Smooth muscle cell (in vitro differentiated cells): ENCODE results near the gene ANO10. TPM values are rescaled to one million over a fixed set of nuclear protein-coding genes. Genes with fewer than 3 reads are reported as not detected.

Experiments
- DNase-seq: peaks from one replicate; lab custom pipeline; 2025; ENCODE audit not compliant: unreplicated experiment; lab: John Stamatoyannopoulos, UW
- H2AFZ ChIP-seq: fragments of 200-600 bp; sonication (generic); 2 replicates; pipeline ENCODE4 v1.6.0; 2016; ENCODE audit warnings: antibody characterized with exemption, low read depth, mild to moderate bottlenecking
- H3F3A ChIP-seq: fragments of 200-600 bp; sonication (generic); 2 replicates; pipeline ENCODE4 v1.6.0; 2017; ENCODE audit warnings: antibody characterized with exemption, low read depth
- H3K27ac ChIP-seq: fragments of 200-600 bp; sonication (generic); 2 replicates; pipeline ENCODE4 v1.5.1; 2016; ENCODE audit warnings: low read depth, mild to moderate bottlenecking
- H3K27me3 ChIP-seq: fragments of 200-600 bp; sonication (generic); 2 replicates; pipeline ENCODE4 v1.6.1; 2016; ENCODE audit warnings: low read depth, mild to moderate bottlenecking
- H3K36me3 ChIP-seq: fragments of 200-600 bp; sonication (generic); 2 replicates; pipeline ENCODE4 v1.5.1; 2016; ENCODE audit warnings: low read depth
- H3K4me1 ChIP-seq: fragments of 200-600 bp; sonication (generic); 2 replicates; pipeline ENCODE4 v1.5.1; 2016; ENCODE audit warnings: low read depth
- H3K4me2 ChIP-seq: fragments of 200-600 bp; sonication (generic); 2 replicates; pipeline ENCODE4 v1.6.0; 2016; ENCODE audit warnings: mild to moderate bottlenecking
- H3K4me3 ChIP-seq: fragments of 200-600 bp; sonication (generic); 2 replicates; pipeline ENCODE4 v1.5.1; 2016; ENCODE audit warnings: mild to moderate bottlenecking
- H3K79me2 ChIP-seq: fragments of 200-600 bp; sonication (generic); 2 replicates; pipeline ENCODE4 v1.6.0; 2016; ENCODE audit warnings: low read depth, mild to moderate bottlenecking
- H3K9ac ChIP-seq: fragments of 200-600 bp; sonication (generic); 2 replicates; pipeline ENCODE4 v1.6.0; 2016; ENCODE audit warnings: low read depth
- H3K9me3 ChIP-seq: fragments of 200-600 bp; sonication (generic); replicated peaks from 2 replicates; pipeline ENCODE4 v1.5.1; 2016; ENCODE audit warnings: low read depth
- H4K20me1 ChIP-seq: fragments of 200-600 bp; sonication (generic); 2 replicates; pipeline ENCODE4 v1.6.0; 2016; ENCODE audit warnings: low read depth
- WGBS: methylation state at CpG from one replicate; pipeline ENCODE4 v1.1.7; 2016; ENCODE audit warnings: low lambda C conversion rate; 5-methylcytosine and 5-hydroxymethylcytosine counted together
- polyA plus RNA-seq: library from polyadenylated mRNA; unstranded; fragments of >200 nt; fragmentation: Nextera tagmentation; extraction: Ambion mirVana; gene quantifications from 2 replicates; pipeline ENCODE4 v1.2.1, GENCODE V29; 2016
- total RNA-seq: library from RNA; depleted of rRNA; stranded (reverse); fragments of >200 nt; gene quantifications from 2 replicates; pipeline ENCODE4 v1.2.3, GENCODE V29; 2014
- TF ChIP-seq, protein P1 (sequence below): fragments of 200-600 bp; sonication (generic); IDR thresholded peaks from 2 replicates; pipeline ENCODE4 v1.5.1; 2017; ENCODE audit warnings: borderline replicate concordance, mild to moderate bottlenecking, antibody characterized with exemption; ENCODE audit not compliant: insufficient read depth, poor library complexity, severe bottlenecking

The ANO10 gene
- total and polyA plus RNA-seq, 2 experiments from 2014 or later: 19.2 to 25.3 TPM

DNA sequence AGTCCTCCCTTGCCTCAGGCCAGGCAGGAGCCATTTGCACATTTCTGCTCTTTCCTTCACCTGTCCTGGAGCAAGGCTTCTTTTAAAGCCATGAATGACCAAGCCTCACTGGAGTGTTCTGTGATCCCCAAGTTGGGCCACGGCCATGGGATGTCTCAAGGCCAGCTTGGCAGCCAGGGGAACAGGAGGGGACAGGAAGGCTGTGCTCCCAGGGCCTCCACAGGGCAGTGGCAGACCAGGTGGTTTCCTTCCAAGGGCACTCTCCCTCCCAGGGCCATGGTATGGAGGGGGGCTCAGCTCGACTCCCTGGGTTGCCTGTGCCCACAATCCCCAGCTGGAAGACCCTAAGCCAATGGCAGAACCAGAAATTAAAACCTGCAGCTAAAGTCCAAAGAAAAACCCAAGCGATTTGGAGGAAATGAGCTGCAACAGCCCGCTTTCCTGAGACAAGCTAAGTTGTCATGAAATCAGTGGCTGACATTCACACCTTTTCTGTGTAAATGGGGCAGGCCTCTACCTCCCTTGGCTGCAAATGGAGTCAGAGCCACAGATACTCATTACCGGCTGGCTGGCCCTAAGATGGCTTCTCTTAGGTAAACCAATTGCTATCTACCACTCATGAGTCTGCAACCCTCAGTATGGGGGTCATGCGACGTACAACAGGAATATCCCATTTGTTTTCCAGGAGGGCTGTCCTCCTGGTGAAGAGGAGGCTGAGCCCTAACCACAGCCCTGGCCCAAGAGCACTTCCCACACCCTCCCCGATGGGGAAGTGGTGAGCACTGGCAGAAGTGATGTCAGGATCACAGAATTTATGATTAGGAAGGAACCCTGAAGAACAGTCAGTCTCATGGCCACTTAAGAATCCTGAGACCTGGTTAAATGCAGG lies 252.2 kb downstream of the ANO10 start:
- Histone ChIP-seq H3K27ac (no peak overlapping the region), H3K4me3 (no peak overlapping the region), H3K36me3 (no peaks in the 10 kb centered on the region), H3K9ac (no peak overlapping the region), H3F3A (no peaks in the 10 kb centered on the region), H3K4me2 (no peak overlapping the region), H4K20me1 (no peaks in the 10 kb centered on the region), H3K9me3 (no peaks in the 10 kb centered on the region), H3K27me3 (no peaks in the 10 kb centered on the region), H3K4me1 (peaks cover 5% of the 10 kb centered on the region), H3K79me2 (no peaks in the 10 kb centered on the region), H2AFZ (no peak overlapping the region)
- TF ChIP-seq, protein P1, sequence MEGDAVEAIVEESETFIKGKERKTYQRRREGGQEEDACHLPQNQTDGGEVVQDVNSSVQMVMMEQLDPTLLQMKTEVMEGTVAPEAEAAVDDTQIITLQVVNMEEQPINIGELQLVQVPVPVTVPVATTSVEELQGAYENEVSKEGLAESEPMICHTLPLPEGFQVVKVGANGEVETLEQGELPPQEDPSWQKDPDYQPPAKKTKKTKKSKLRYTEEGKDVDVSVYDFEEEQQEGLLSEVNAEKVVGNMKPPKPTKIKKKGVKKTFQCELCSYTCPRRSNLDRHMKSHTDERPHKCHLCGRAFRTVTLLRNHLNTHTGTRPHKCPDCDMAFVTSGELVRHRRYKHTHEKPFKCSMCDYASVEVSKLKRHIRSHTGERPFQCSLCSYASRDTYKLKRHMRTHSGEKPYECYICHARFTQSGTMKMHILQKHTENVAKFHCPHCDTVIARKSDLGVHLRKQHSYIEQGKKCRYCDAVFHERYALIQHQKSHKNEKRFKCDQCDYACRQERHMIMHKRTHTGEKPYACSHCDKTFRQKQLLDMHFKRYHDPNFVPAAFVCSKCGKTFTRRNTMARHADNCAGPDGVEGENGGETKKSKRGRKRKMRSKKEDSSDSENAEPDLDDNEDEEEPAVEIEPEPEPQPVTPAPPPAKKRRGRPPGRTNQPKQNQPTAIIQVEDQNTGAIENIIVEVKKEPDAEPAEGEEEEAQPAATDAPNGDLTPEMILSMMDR: no peak
- no peak for DNase-seq
- 95% methylated on average over 8 of the region's 8 CpGs for WGBS

DNA sequence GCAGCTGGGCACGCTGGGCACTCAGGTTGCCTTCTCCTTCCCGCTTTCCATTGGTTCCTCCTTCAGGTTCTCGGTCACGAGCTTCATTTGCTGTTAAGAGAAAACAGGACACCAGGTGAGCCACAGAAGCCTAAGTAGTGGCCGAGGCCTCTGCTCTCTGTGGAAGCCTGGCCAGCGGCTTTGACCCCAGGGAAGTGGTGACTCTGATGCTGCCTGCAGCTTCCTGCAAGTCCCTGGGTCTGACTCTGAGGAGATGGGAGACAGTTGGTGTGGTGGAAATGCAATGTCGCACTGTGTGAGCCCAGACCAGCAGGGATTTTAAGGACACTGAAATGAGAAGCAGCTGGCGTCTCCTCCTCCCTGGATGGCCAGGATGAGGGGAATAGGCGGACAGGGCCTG lies 254.9 kb downstream of the ANO10 start:
- DNase-seq: no peak
- Histone ChIP-seq H3K9ac (no peak overlapping the region), H3F3A (no peaks in the 10 kb centered on the region), H3K9me3 (no peaks in the 10 kb centered on the region), H3K79me2 (no peaks in the 10 kb centered on the region), H3K36me3 (no peaks in the 10 kb centered on the region), H3K4me2 (no peak overlapping the region), H3K4me1 (no peaks in the 10 kb centered on the region), H3K27me3 (no peaks in the 10 kb centered on the region), H3K4me3 (no peak overlapping the region), H2AFZ (no peak overlapping the region), H3K27ac (no peak overlapping the region), H4K20me1 (no peaks in the 10 kb centered on the region)
- TF ChIP-seq, protein P1: no peak
- 99% methylated on average over 9 of the region's 9 CpGs for WGBS

DNA sequence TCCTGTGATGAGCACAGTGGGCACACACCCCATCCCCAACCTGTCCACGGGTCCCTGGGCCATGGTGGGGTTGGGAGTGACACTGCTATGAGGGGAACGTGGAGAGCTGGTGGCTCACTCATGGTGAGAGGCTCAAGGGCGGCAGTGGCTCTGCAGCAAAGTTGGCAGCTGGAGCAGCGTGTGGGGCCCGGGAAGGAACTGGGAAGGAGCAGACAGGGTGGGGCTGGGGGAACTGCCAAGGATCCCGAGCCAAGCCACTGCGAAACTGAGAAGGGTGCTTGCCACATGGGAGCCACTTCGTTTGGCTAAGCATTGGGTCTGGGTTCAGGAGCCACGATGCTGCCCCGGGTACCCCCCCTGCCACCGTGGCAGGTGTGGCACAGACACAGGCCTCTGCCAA lies 255.3 kb downstream of the ANO10 start:
- Histone ChIP-seq H3K4me2 (no peak overlapping the region), H3K4me3 (no peak overlapping the region), H3K9me3 (no peaks in the 10 kb centered on the region), H3K27me3 (no peaks in the 10 kb centered on the region), H4K20me1 (no peaks in the 10 kb centered on the region), H3K9ac (no peak overlapping the region), H3K36me3 (no peaks in the 10 kb centered on the region), H3K4me1 (no peaks in the 10 kb centered on the region), H2AFZ (no peak overlapping the region), H3K27ac (no peak overlapping the region), H3F3A (no peaks in the 10 kb centered on the region), H3K79me2 (no peaks in the 10 kb centered on the region)
- 94% methylated on average over 9 of the region's 11 CpGs for WGBS
- no peak for DNase-seq
- TF ChIP-seq, protein P1: no peak
